ENCODE data around the gene CEP131.

DNA sequence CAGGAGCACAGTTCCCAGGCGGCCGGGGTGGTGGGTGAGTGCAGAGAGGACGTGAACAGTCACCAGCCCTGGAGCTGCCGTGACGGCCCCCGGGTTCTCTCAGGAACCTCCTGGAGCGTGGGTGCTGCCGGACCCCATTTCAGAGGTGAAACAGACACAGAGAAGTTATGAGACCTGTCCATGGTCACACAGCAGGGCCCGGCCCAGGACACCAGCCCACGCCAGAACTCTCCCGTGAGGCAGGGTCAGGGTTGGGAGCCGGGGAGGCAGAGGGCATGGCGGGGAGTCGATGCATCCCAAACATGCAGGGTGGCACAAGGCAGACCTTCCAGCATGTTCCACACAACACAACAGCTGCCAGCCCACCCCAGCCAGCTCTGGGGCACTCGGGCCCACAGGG is 61.2 kb downstream of the CEP131 start:
- no peak for TF ChIP-seq POLR2A (IDR thresholded peaks at IDR 0.05)
- TF ChIP-seq, protein P1, sequence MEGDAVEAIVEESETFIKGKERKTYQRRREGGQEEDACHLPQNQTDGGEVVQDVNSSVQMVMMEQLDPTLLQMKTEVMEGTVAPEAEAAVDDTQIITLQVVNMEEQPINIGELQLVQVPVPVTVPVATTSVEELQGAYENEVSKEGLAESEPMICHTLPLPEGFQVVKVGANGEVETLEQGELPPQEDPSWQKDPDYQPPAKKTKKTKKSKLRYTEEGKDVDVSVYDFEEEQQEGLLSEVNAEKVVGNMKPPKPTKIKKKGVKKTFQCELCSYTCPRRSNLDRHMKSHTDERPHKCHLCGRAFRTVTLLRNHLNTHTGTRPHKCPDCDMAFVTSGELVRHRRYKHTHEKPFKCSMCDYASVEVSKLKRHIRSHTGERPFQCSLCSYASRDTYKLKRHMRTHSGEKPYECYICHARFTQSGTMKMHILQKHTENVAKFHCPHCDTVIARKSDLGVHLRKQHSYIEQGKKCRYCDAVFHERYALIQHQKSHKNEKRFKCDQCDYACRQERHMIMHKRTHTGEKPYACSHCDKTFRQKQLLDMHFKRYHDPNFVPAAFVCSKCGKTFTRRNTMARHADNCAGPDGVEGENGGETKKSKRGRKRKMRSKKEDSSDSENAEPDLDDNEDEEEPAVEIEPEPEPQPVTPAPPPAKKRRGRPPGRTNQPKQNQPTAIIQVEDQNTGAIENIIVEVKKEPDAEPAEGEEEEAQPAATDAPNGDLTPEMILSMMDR (IDR thresholded peaks at IDR 0.05): no peak
- no peak for TF ChIP-seq POLR2AphosphoS5 (IDR thresholded peaks at IDR 0.05; ENCODE audit: insufficient read depth in 1 of 2, low read depth in 1 of 2)

Measured in vagina (tissue), 2 donors.